Testis (tissue), 3 donors: ENCODE data around the gene LONP1. TPM values are rescaled to one million over a fixed set of nuclear protein-coding genes. Genes with fewer than 3 reads are reported as not detected.

Source experiments
- DNase-seq: peaks from one replicate; pipeline ENCODE4 v3.0.0-alpha.2; 2019
- H3K27ac ChIP-seq, 2 donors: fragments of 200-600 bp; sonication (generic); one replicate each; pipeline ENCODE4 v1.5.1; 2019
- H3K27me3 ChIP-seq: fragments of 200-600 bp; sonication (generic); one replicate; pipeline ENCODE4 v1.5.1; 2019
- H3K36me3 ChIP-seq: fragments of 200-600 bp; sonication (generic); one replicate; pipeline ENCODE4 v1.5.1; 2017; ENCODE audit warnings: low read depth; ENCODE audit errors: missing control alignments
- H3K4me1 ChIP-seq: fragments of 200-600 bp; sonication (generic); one replicate; pipeline ENCODE4 v1.5.1; 2019
- H3K4me3 ChIP-seq, 2 donors: fragments of 200-600 bp; sonication (generic); one replicate each; pipeline ENCODE4 v1.5.1; 2017 to 2019
- H3K9me3 ChIP-seq: fragments of 200-600 bp; sonication (generic); one replicate; pipeline ENCODE4 v1.5.1; 2017
- CTCF ChIP-seq, 3 experiments: fragments of 450-650 bp in 2 of 3; fragments of 200-600 bp in 1 of 3; sonication (generic) in 1 of 3; IDR thresholded peaks; one replicate each; pipeline ENCODE4 v1.5.1; 2016 to 2019; ENCODE audit warnings: antibody characterized with exemption in 3 of 3, mild to moderate bottlenecking in 2 of 3, moderate library complexity in 1 of 3
- POLR2A ChIP-seq: fragments of 450-650 bp; IDR thresholded peaks from one replicate; pipeline ENCODE4 v1.6.1; 2017; ENCODE audit warnings: antibody characterized with exemption, mild to moderate bottlenecking, moderate library complexity
- WGBS, 2 donors: methylation state at CpG; one replicate each; pipeline ENCODE4 v1.1.5; 2018; 5-methylcytosine and 5-hydroxymethylcytosine counted together
- intact Hi-C: fragments of 100-400 bp; cut with DNase I; formaldehyde crosslinking; loops from one replicate; pipeline ENCODE4 v1.15.1; 2023; ENCODE audit warnings: low total_unique reads
- polyA plus RNA-seq: library from polyadenylated mRNA; stranded (reverse); fragments of 350-450 nt; fragmentation: Illumina TruSeq; extraction: RNeasy Lipid Tissue Mini Kit (QIAGEN cat#74804); gene quantifications from one replicate; pipeline ENCODE4 v1.2.3, GENCODE V29; 2014; ENCODE audit warnings: low read depth, low replicate concordance; ENCODE audit not compliant: insufficient read depth
- total RNA-seq, 2 donors: library from RNA; depleted of rRNA; stranded (reverse); fragments of >200 nt; gene quantifications; one replicate each; pipeline ENCODE4 v1.2.3, GENCODE V29; 2016

LONP1 gene
- total and polyA plus RNA-seq, 3 donors from 2014 or later, result 48.1 to 133 (median 100) TPM

- TF ChIP-seq CTCF (IDR thresholded peaks at IDR 0.05), result no peak
- TF ChIP-seq POLR2A, result no peak
- Histone ChIP-seq H3K36me3 (peaks cover 3% of the 10 kb centered on the region), H3K9me3 (no peaks in the 10 kb centered on the region), H3K27ac (no peak overlapping the region), H3K4me1 (no peaks in the 10 kb centered on the region), H3K4me3 (no peak overlapping the region), H3K27me3 (no peaks in the 10 kb centered on the region)
- intact Hi-C loops, result no loop called here
- DNase-seq, result no peak
- 87 to 88% methylated on average over 6 to 10 of the region's 10 CpGs for WGBS, 2 donors
Measured at GRCh38 chr19:5652261-5652660, 67.7 kb downstream of the LONP1 start.

GRCh38 chr19:5651361-5651760, 68.6 kb downstream of the LONP1 start:
- no peak for TF ChIP-seq CTCF (IDR thresholded peaks at IDR 0.05)
- no peak for DNase-seq
- no peaks in the 10 kb centered on the region for H3K4me1 ChIP-seq
- H3K36me3 ChIP-seq, result peaks cover 3% of the 10 kb centered on the region
- H3K27ac ChIP-seq, result no peak overlapping the region
- H3K27me3 ChIP-seq, result no peaks in the 10 kb centered on the region
- intact Hi-C loops, result no loop called here
- no peaks in the 10 kb centered on the region for H3K9me3 ChIP-seq
- no peak overlapping the region for H3K4me3 ChIP-seq
- WGBS, 2 donors, result 97 to 100% methylated on average over 3 to 5 of the region's 5 CpGs

GRCh38 chr19:5648464-5648863, 71.5 kb downstream of the LONP1 start:
- TF ChIP-seq POLR2A (no peak), CTCF (IDR thresholded peaks at IDR 0.05) (no peak)
- Histone ChIP-seq H3K27ac (no peak overlapping the region), H3K27me3 (no peaks in the 10 kb centered on the region), H3K36me3 (no peaks in the 10 kb centered on the region), H3K4me1 (no peaks in the 10 kb centered on the region), H3K4me3 (no peak overlapping the region), H3K9me3 (no peaks in the 10 kb centered on the region)
- no peak for DNase-seq
- intact Hi-C loops, result no loop called here
- 80 to 95% methylated on average over 11 of the region's 11 CpGs for WGBS, 2 donors

GRCh38 chr19:5646703-5647102, 73.2 kb downstream of the LONP1 start:
- Histone ChIP-seq H3K27me3 (no peaks in the 10 kb centered on the region), H3K9me3 (no peaks in the 10 kb centered on the region), H3K27ac (no peak overlapping the region), H3K4me3 (no peak overlapping the region), H3K4me1 (no peaks in the 10 kb centered on the region), H3K36me3 (no peaks in the 10 kb centered on the region)
- 89 to 92% methylated on average over 4 of the region's 4 CpGs for WGBS, 2 donors
- intact Hi-C loops, result no loop called here
- no peak for TF ChIP-seq POLR2A
- no peak for TF ChIP-seq CTCF (IDR thresholded peaks at IDR 0.05)
- no peak for DNase-seq

- WGBS, 2 donors, result 85 to 90% methylated on average over 5 of the region's 5 CpGs
- DNase-seq, result no peak
- no peaks in the 10 kb centered on the region for H3K36me3 ChIP-seq
- no peak for TF ChIP-seq POLR2A
- TF ChIP-seq CTCF (IDR thresholded peaks at IDR 0.05), result no peak
- H3K9me3 ChIP-seq, result no peaks in the 10 kb centered on the region
- H3K4me1 ChIP-seq, result no peaks in the 10 kb centered on the region
- H3K27me3 ChIP-seq, result no peaks in the 10 kb centered on the region
- no peak overlapping the region for H3K4me3 ChIP-seq
- no peak overlapping the region for H3K27ac ChIP-seq
- intact Hi-C loops, result no loop called here
Measured at GRCh38 chr19:5645409-5645808, 74.5 kb downstream of the LONP1 start.
